ENCODE results near the gene KIF26A.

KIF26A gene

DNA sequence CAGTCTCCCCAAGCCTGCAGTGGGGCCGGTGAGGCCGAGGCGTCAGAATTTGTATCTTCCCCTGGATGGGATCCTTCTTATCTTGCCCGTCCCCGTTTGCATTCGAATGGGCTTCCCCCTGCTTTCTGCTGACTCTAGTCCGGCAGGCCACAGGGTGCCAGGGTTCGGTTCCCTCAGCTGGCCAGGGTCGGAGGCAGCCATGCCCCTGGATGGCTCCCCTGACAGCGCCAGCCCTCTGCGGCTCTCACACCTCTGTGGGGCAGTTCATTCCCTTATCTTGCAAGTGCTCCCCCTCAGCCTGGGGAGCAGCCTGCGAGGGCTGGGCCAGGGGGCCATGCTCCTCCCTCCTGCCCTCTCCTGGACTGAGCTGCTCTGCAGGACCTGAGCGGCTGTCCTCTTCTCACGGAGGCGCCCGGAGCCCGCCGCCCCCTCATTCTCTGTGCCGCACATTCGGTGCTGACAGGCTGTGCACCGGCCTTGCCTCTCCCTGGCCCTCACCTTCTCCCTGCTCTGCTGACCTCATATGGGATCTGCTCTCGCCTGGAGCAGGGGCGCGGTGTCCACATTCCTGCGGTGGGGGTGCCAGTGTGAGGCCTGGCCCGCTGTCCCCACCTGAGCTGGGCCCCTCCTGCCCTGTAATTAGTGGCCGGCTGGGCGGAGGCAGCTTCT, 32.8 kb downstream of the KIF26A start:
- Histone ChIP-seq H3K4me2 (ENCODE audit: low read depth, low read length) (no peak overlapping the region), H4K20me1 (ENCODE audit: insufficient read depth, low read length) (no peaks in the 10 kb centered on the region), H3K4me3 (ENCODE audit: low read length) (no peak overlapping the region), H3K9me3 (replicated peaks; ENCODE audit: insufficient read depth, low read length) (no peaks in the 10 kb centered on the region), H3K27me3 (replicated peaks; ENCODE audit: insufficient read depth, low read length) (peaks cover 8% of the 10 kb centered on the region; the same call in 1 of the 2 replicates), H3K9ac (ENCODE audit: low read length) (no peak overlapping the region), H3K79me2 (ENCODE audit: low read length) (no peaks in the 10 kb centered on the region), H3K36me3 (replicated peaks; ENCODE audit: insufficient read depth, low read length) (no peaks in the 10 kb centered on the region), H3K4me1 (ENCODE audit: low read length) (no peaks in the 10 kb centered on the region), H3F3A (ENCODE audit: insufficient read depth, low read length) (no peaks in the 10 kb centered on the region), H3K27ac (ENCODE audit: low read length) (no peak overlapping the region), H3K9me2 (replicated peaks; ENCODE audit: insufficient read depth, low read length) (no peaks in the 10 kb centered on the region), H2AFZ (ENCODE audit: low read length) (no peak overlapping the region)
- TF ChIP-seq EZH2 (optimal IDR thresholded peaks at IDR 0.05; ENCODE audit: low read depth, low read length), result no peak
- TF ChIP-seq CTCF (IDR thresholded peaks at IDR 0.05; ENCODE audit: low read length), result no peak
- TF ChIP-seq EZH2phosphoT487 (IDR thresholded peaks at IDR 0.05; ENCODE audit: low read length), result no peak
- DNase-seq, result no peak

GRCh38 chr14:104171895-104172294, 33.5 kb downstream of the KIF26A start:
- no peak for DNase-seq
- Histone ChIP-seq H3K27me3 (replicated peaks; ENCODE audit: insufficient read depth, low read length) (peaks cover 8% of the 10 kb centered on the region; the same call in 1 of the 2 replicates), H3K9me3 (replicated peaks; ENCODE audit: insufficient read depth, low read length) (no peaks in the 10 kb centered on the region), H3K4me3 (ENCODE audit: low read length) (no peak overlapping the region), H3K4me2 (ENCODE audit: low read depth, low read length) (no peak overlapping the region), H3K36me3 (replicated peaks; ENCODE audit: insufficient read depth, low read length) (no peaks in the 10 kb centered on the region), H3K4me1 (ENCODE audit: low read length) (no peaks in the 10 kb centered on the region), H3F3A (ENCODE audit: insufficient read depth, low read length) (no peaks in the 10 kb centered on the region), H2AFZ (ENCODE audit: low read length) (no peak overlapping the region), H3K9me2 (replicated peaks; ENCODE audit: insufficient read depth, low read length) (no peaks in the 10 kb centered on the region), H3K27ac (ENCODE audit: low read length) (no peak overlapping the region), H3K79me2 (ENCODE audit: low read length) (no peaks in the 10 kb centered on the region), H3K9ac (ENCODE audit: low read length) (no peak overlapping the region), H4K20me1 (ENCODE audit: insufficient read depth, low read length) (no peaks in the 10 kb centered on the region)
- no peak for TF ChIP-seq CTCF (IDR thresholded peaks at IDR 0.05; ENCODE audit: low read length)
- TF ChIP-seq EZH2phosphoT487 (IDR thresholded peaks at IDR 0.05; ENCODE audit: low read length), result no peak
- no peak for TF ChIP-seq EZH2 (optimal IDR thresholded peaks at IDR 0.05; ENCODE audit: low read depth, low read length)

GRCh38 chr14:104172349-104172748, 34.0 kb downstream of the KIF26A start:
- H3F3A ChIP-seq (ENCODE audit: insufficient read depth, low read length), result no peaks in the 10 kb centered on the region
- H3K36me3 ChIP-seq (replicated peaks; ENCODE audit: insufficient read depth, low read length), result no peaks in the 10 kb centered on the region
- H3K27ac ChIP-seq (ENCODE audit: low read length), result no peak overlapping the region
- no peak overlapping the region for H3K4me3 ChIP-seq (ENCODE audit: low read length)
- H2AFZ ChIP-seq (ENCODE audit: low read length), result no peak overlapping the region
- H3K79me2 ChIP-seq (ENCODE audit: low read length), result no peaks in the 10 kb centered on the region
- H4K20me1 ChIP-seq (ENCODE audit: insufficient read depth, low read length), result no peaks in the 10 kb centered on the region
- peaks cover 8% of the 10 kb centered on the region; the same call in 1 of the 2 replicates for H3K27me3 ChIP-seq (replicated peaks; ENCODE audit: insufficient read depth, low read length)
- H3K9ac ChIP-seq (ENCODE audit: low read length), result no peak overlapping the region
- H3K4me1 ChIP-seq (ENCODE audit: low read length), result no peaks in the 10 kb centered on the region
- TF ChIP-seq EZH2phosphoT487 (IDR thresholded peaks at IDR 0.05; ENCODE audit: low read length), result no peak
- TF ChIP-seq EZH2 (optimal IDR thresholded peaks at IDR 0.05; ENCODE audit: low read depth, low read length), result no peak
- TF ChIP-seq CTCF (IDR thresholded peaks at IDR 0.05; ENCODE audit: low read length), result no peak
- H3K9me3 ChIP-seq (replicated peaks; ENCODE audit: insufficient read depth, low read length), result no peaks in the 10 kb centered on the region
- no peak overlapping the region for H3K4me2 ChIP-seq (ENCODE audit: low read depth, low read length)
- H3K9me2 ChIP-seq (replicated peaks; ENCODE audit: insufficient read depth, low read length), result no peaks in the 10 kb centered on the region
- no peak for DNase-seq
